A549 (cell line): ENCODE results near the gene ADK. TPM values are rescaled to one million over a fixed set of nuclear protein-coding genes. Genes with fewer than 3 reads are reported as not detected.

Experiments
- ATAC-seq, 2 experiments: fragments of 200-7000 bp in 1 of 2; fragments of >200 bp in 1 of 2; cut with Nextera tagmentation in 1 of 2; cut with Tn5 transposase in 1 of 2; 3 replicates each; pipeline versions ENCODE4 v1.8.0 to v1.9.1; 2018 to 2020; ENCODE audit warnings: mild to moderate bottlenecking in 1 of 2, moderate library complexity in 1 of 2
- CTCF ChIA-PET: fragments of 300-600 bp; sonication (Branson Sonifier 250); formaldehyde crosslinking; extraction: SDS; loops from one replicate; lab custom pipeline; 2021; ENCODE audit warnings: antibody characterized with exemption, inconsistent platforms; lab: Yijun Ruan, JAX
- POLR2A ChIA-PET: fragments of 350-600 bp; formaldehyde crosslinking; extraction: SDS; loops from one replicate; lab custom pipeline; 2021; ENCODE audit warnings: antibody characterized with exemption, inconsistent platforms; lab: Yijun Ruan, JAX
- DNase-seq, 2 experiments: peaks; one replicate each; pipeline versions ENCODE4 v3.0.0 to v3.0.0-alpha.2; 2011 to 2016; ENCODE audit warnings: low read depth in 1 of 2, low spot score in 1 of 2
- FAIRE-seq: peaks from 2 replicates; lab custom pipeline; 2011; peaks lifted over from hg19 to GRCh38; lab: Jason Lieb, UNC
- H3K27ac ChIP-seq, 2 experiments: fragments of >200 bp; sonication (Bioruptor Twin); formaldehyde crosslinking; 3 replicates each; pipeline ENCODE4 v1.5.1; 2016 to 2017
- H3K4me1 ChIP-seq: fragments of >200 bp; sonication (Bioruptor Twin); formaldehyde crosslinking; 3 replicates; pipeline ENCODE4 v1.6.1; 2016
- H3K4me2 ChIP-seq: fragments of >200 bp; sonication (Bioruptor Twin); formaldehyde crosslinking; 3 replicates; pipeline ENCODE4 v1.6.1; 2016
- H3K4me3 ChIP-seq: fragments of >200 bp; sonication (Bioruptor Twin); formaldehyde crosslinking; 3 replicates; pipeline ENCODE4 v1.5.1; 2016
- H3K9me3 ChIP-seq: fragments of >200 bp; sonication (Bioruptor Twin); formaldehyde crosslinking; 3 replicates; pipeline ENCODE4 v1.6.1; 2016
- BCL3 ChIP-seq: fragments of >200 bp; sonication (Bioruptor Twin); formaldehyde crosslinking; IDR thresholded peaks from 3 replicates; pipeline ENCODE4 v1.6.1; 2016
- CBX2 ChIP-seq: fragments of 200-600 bp; sonication (generic); IDR thresholded peaks from 2 replicates; pipeline ENCODE4 v1.6.1; 2016; ENCODE audit warnings: low read depth, mild to moderate bottlenecking, borderline replicate concordance
- CHD2 ChIP-seq: fragments of 150-350 bp; IDR thresholded peaks from 2 replicates; pipeline ENCODE4 v1.6.1; 2014; ENCODE audit warnings: low read length; ENCODE audit not compliant: partially characterized antibody
- EHMT2 ChIP-seq: fragments of 200-600 bp; sonication (generic); IDR thresholded peaks from 2 replicates; pipeline ENCODE4 v1.6.1; 2016; ENCODE audit warnings: antibody characterized with exemption, low read depth, mild to moderate bottlenecking, moderate library complexity
- EP300 ChIP-seq, 2 experiments: fragments of >200 bp; sonication (Bioruptor Twin); formaldehyde crosslinking; IDR thresholded peaks; 2 replicates in 1 of 2; 3 replicates in 1 of 2; pipeline ENCODE4 v1.6.1; 2016 to 2017
- ESRRA ChIP-seq: fragments of 150-350 bp; IDR thresholded peaks from 2 replicates; pipeline ENCODE4 v1.6.1; 2014; ENCODE audit warnings: mild to moderate bottlenecking, low read length, borderline replicate concordance
- FOXS1 ChIP-seq: fragments of 250-450 bp; sonication (Bioruptor Pico); IDR thresholded peaks from 2 replicates; pipeline ENCODE4 v1.5.0; 2020; ENCODE audit warnings: mild to moderate bottlenecking, moderate library complexity
- GATA3 ChIP-seq: IDR thresholded peaks from 2 replicates; pipeline ENCODE4 v1.6.1; 2012; ENCODE audit warnings: borderline replicate concordance
- HDAC2 ChIP-seq: fragments of 200-600 bp; sonication (generic); IDR thresholded peaks from 2 replicates; pipeline ENCODE4 v1.6.1; 2016
- HOXB5 ChIP-seq: fragments of 250-450 bp; sonication (Bioruptor Pico); IDR thresholded peaks from 2 replicates; pipeline ENCODE4 v1.5.0; 2020; ENCODE audit warnings: mild to moderate bottlenecking, moderate library complexity
- JUN ChIP-seq, 2 experiments: fragments of >200 bp; sonication (Bioruptor Twin); formaldehyde crosslinking; IDR thresholded peaks; 2 replicates in 1 of 2; 3 replicates in 1 of 2; pipeline ENCODE4 v1.6.1; 2016 to 2017
- JUNB ChIP-seq: fragments of >200 bp; sonication (Bioruptor Twin); formaldehyde crosslinking; IDR thresholded peaks from 2 replicates; pipeline ENCODE4 v1.6.1; 2016
- MAX ChIP-seq: IDR thresholded peaks from 2 replicates; pipeline ENCODE4 v1.6.1; 2012
- MAZ ChIP-seq: fragments of 150-350 bp; IDR thresholded peaks from 2 replicates; pipeline ENCODE4 v1.6.1; 2014; ENCODE audit warnings: antibody characterized with exemption, low read depth, low read length, borderline replicate concordance
- MYC ChIP-seq: IDR thresholded peaks from 2 replicates; pipeline ENCODE4 v1.6.1; 2012; ENCODE audit warnings: mild to moderate bottlenecking, inconsistent platforms, low read length, improper control_type of control experiment, borderline replicate concordance
- NFE2L2 ChIP-seq: fragments of 150-350 bp; conservative IDR thresholded peaks from 2 replicates; pipeline ENCODE4 v1.6.1; 2014; ENCODE audit warnings: low read length
- NR3C1 ChIP-seq: fragments of >200 bp; sonication (Bioruptor Twin); formaldehyde crosslinking; IDR thresholded peaks from 3 replicates; pipeline ENCODE4 v1.6.1; 2017
- POLR2A ChIP-seq: IDR thresholded peaks from 2 replicates; pipeline ENCODE4 v1.6.1; 2012; ENCODE audit warnings: mild to moderate bottlenecking, low read length
- RFX5 ChIP-seq: fragments of 450-650 bp; IDR thresholded peaks from 2 replicates; pipeline ENCODE4 v1.7.1; 2014; ENCODE audit warnings: antibody characterized with exemption, mild to moderate bottlenecking, moderate library complexity
- TFCP2L1 ChIP-seq: fragments of 250-450 bp; sonication (Bioruptor Pico); IDR thresholded peaks from 2 replicates; pipeline ENCODE4 v1.5.0; 2021; ENCODE audit warnings: mild to moderate bottlenecking
- ZC3H11A ChIP-seq: fragments of 450-650 bp; IDR thresholded peaks from 2 replicates; pipeline ENCODE4 v1.6.1; 2014; ENCODE audit warnings: antibody characterized with exemption, mild to moderate bottlenecking
- ZFP36 ChIP-seq: fragments of 450-650 bp; IDR thresholded peaks from 2 replicates; pipeline ENCODE4 v1.6.1; 2014; ENCODE audit warnings: borderline replicate concordance; ENCODE audit not compliant: partially characterized antibody
- ZNF302 ChIP-seq: fragments of 250-450 bp; sonication (Bioruptor Pico); IDR thresholded peaks from 2 replicates; pipeline ENCODE4 v1.9.0; 2021; ENCODE audit warnings: inconsistent platforms, mild to moderate bottlenecking, moderate library complexity
- WGBS: methylation state at CpG from one replicate; pipeline ENCODE4 v1.1.6; 2017; ENCODE audit errors: missing lambda C conversion rate; 5-methylcytosine and 5-hydroxymethylcytosine counted together
- polyA plus RNA-seq, 4 experiments: library from polyadenylated mRNA; depleted of rRNA in 3 of 4; stranded (reverse); fragments of >200 nt; fragmentation: RNase III in 1 of 4; extraction: RNeasy Plus Mini Kit Qiagen cat#74134 plus additional on column Dnase treatment in 1 of 4; gene quantifications; 2 replicates in 3 of 4; 3 replicates in 1 of 4; pipeline ENCODE4 v1.2.3, GENCODE V29; 2011 to 2017
- TF ChIP-seq, protein P1 (sequence below): fragments of 250-450 bp; sonication (Bioruptor Pico); IDR thresholded peaks from 2 replicates; pipeline ENCODE4 v1.5.0; 2021; ENCODE audit warnings: mild to moderate bottlenecking, moderate library complexity, borderline replicate concordance
- TF ChIP-seq, protein P2 (sequence below): IDR thresholded peaks from 2 replicates; pipeline ENCODE4 v1.6.1; 2012; ENCODE audit warnings: low read depth, borderline replicate concordance

The ADK gene
- polyA plus RNA-seq, 2 of the 4 experiments (the other 2 are of a cell fraction) = 35.8 to 40.7 TPM

DNA sequence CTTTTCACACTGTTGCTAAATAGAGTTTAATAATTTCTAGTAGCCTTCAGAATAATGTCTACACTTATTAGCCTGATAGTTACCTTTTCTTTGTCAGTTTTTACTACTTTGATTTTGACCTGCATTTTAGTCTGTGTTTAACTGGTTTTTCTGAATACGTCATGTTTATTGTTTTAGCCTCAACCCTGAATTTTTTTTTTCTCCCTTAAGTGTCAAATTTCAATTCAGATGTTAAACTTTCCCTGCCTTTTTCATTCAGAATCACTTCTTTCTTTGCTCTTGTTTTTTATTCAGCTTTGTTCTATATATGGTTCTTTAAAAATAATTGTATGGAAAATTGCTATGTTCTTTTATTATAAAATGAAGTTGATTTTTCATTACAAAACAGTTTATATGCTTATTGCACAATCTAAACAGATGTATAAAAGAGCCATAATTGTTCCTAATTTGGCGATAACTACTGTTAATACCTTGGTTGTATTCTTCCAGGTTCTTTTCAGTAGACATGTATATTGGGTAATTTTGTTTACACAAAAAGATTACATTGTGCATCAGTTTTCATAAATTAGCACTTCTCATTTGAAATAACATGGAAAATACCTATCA lies 159.7 kb downstream of the ADK start (continued):
- TF ChIP-seq, protein P1, sequence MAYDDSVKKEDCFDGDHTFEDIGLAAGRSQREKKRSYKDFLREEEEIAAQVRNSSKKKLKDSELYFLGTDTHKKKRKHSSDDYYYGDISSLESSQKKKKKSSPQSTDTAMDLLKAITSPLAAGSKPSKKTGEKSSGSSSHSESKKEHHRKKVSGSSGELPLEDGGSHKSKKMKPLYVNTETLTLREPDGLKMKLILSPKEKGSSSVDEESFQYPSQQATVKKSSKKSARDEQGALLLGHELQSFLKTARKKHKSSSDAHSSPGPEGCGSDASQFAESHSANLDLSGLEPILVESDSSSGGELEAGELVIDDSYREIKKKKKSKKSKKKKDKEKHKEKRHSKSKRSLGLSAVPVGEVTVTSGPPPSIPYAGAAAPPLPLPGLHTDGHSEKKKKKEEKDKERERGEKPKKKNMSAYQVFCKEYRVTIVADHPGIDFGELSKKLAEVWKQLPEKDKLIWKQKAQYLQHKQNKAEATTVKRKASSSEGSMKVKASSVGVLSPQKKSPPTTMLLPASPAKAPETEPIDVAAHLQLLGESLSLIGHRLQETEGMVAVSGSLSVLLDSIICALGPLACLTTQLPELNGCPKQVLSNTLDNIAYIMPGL (CRISPR knock-in tag) = no peak
- TF ChIP-seq EHMT2 = no peak
- TF ChIP-seq MYC = no peak
- TF ChIP-seq, protein P2, sequence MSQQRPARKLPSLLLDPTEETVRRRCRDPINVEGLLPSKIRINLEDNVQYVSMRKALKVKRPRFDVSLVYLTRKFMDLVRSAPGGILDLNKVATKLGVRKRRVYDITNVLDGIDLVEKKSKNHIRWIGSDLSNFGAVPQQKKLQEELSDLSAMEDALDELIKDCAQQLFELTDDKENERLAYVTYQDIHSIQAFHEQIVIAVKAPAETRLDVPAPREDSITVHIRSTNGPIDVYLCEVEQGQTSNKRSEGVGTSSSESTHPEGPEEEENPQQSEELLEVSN = no peak

DNA sequence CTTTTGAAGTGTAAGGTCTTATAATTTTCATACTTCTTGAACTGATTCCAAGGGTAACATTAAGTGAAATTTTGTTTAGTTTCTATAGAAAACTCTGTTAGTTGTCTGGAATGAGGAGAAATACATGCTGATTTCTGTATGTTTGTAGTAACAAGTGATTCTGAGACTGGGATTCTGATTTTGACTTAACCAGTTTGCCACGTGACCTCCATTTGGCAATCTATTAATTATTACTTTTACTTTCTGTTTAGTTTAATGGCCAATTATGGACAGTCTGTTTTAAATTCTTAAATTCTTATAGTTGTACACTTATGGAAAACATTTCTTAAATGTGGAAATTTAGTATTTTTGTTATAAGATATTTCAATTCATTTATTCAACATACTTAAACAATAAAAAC lies 163.1 kb downstream of the ADK start:
- H3K4me2 ChIP-seq = no peak overlapping the region
- CTCF ChIA-PET = no interaction called here
- FAIRE-seq (no peak), ATAC-seq (no peak), DNase-seq (no peak)
- no peaks in the 10 kb centered on the region for H3K9me3 ChIP-seq
- POLR2A ChIA-PET = no interaction called here
- no peak for TF ChIP-seq HOXB5 (CRISPR knock-in tag)
- TF ChIP-seq JUN (IDR thresholded peaks at IDR 0.05) = no peak
- no peak for TF ChIP-seq CBX2
- TF ChIP-seq CHD2 = no peak
- no peak for TF ChIP-seq BCL3
- TF ChIP-seq HDAC2 = no peak
- TF ChIP-seq MAZ = no peak
- TF ChIP-seq ZNF302 = no peak
- no peak for TF ChIP-seq MYC
- H3K4me1 ChIP-seq = no peaks in the 10 kb centered on the region; the same call in 2 of the 3 replicates
- no peak overlapping the region for H3K27ac ChIP-seq
- no peak overlapping the region for H3K4me3 ChIP-seq
- WGBS = 87% methylated on average over 1 of the region's 1 CpG

DNA sequence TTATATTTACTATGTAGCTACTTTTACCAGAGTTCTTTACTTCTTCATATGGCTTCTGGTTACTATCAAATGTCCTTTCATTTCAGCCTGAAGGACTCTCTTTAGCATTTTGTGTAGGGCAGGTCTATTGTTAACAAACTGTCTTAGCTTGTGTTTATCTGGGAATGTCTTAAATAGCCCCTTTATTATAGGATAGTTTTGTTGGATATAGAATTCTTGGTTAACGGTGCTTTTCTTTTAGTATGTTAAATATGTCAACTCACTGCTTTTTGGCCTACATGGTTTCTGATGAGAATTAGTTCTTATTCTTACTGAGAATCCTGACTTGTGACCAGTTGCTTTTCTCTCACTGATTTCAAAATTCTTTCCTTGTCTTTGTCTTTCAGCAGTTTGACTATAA lies 169.0 kb downstream of the ADK start:
- WGBS = 100% methylated on average over 1 of the region's 1 CpG
- Histone ChIP-seq H3K4me1 (no peaks in the 10 kb centered on the region), H3K9me3 (peaks cover 4% of the 10 kb centered on the region; the same call in 1 of the 3 replicates), H3K27ac (no peak overlapping the region), H3K4me3 (no peak overlapping the region)
- CTCF ChIA-PET = interaction anchor here (0.9 kb wide), 1 partner anchor 39 kb away, joined by 3 read pairs; no protein-coding TSS in a partner anchor
- FAIRE-seq (no peak), DNase-seq (no peak), ATAC-seq (no peak)
- TF ChIP-seq TFCP2L1 (CRISPR knock-in tag) (no peak), FOXS1 (no peak), EP300 (IDR thresholded peaks at IDR 0.05) (no peak), RFX5 (no peak), ZC3H11A (no peak), ZFP36 (no peak), POLR2A (no peak), JUNB (no peak), NFE2L2 (no peak), NR3C1 (no peak), MAX (no peak), GATA3 (no peak), ESRRA (no peak), CHD2 (no peak)
- TF ChIP-seq, all 56 proteins: peak for 0
- POLR2A ChIA-PET = no interaction called here
- no peak overlapping the region for H3K4me2 ChIP-seq
